Pons (tissue), 1 donor: ENCODE results near the gene EGR2.

Source experiments
- DNase-seq: peaks from one replicate; pipeline ENCODE4 v3.0.0-alpha.2; 2016; ENCODE audit warnings: low spot score

EGR2 gene

GRCh38 chr10:62817766-62818425 is 1.7 kb upstream of the EGR2 start:
- peak; percentile 73 for DNase-seq

GRCh38 chr10:62817121-62817765 is 1.1 kb upstream of the EGR2 start:
- no peak for DNase-seq

GRCh38 chr10:62816076-62816330 is 163 bp downstream of the EGR2 start:
- DNase-seq: no peak

- DNase-seq: no peak
Observed at GRCh38 chr10:62815381-62816075, 638 bp downstream of the EGR2 start.

- DNase-seq: no peak
Observed at GRCh38 chr10:62814756-62815380, 1.3 kb downstream of the EGR2 start.

- no peak for DNase-seq
Observed at GRCh38 chr10:62813981-62814380, 2.2 kb downstream of the EGR2 start.

GRCh38 chr10:62813453-62813852 is 2.7 kb downstream of the EGR2 start:
- no peak for DNase-seq

- no peak for DNase-seq
Observed at GRCh38 chr10:62812672-62813439, 3.3 kb downstream of the EGR2 start.

- DNase-seq: no peak
Observed at GRCh38 chr10:62811159-62811875, 4.8 kb downstream of the EGR2 start.

GRCh38 chr10:62810156-62810902 is 5.8 kb downstream of the EGR2 start:
- no peak for DNase-seq

GRCh38 chr10:62806251-62806650 is 9.9 kb downstream of the EGR2 start:
- DNase-seq: no peak

GRCh38 chr10:62805231-62806099 is 10.7 kb downstream of the EGR2 start:
- DNase-seq: no peak

GRCh38 chr10:62804356-62805230 is 11.6 kb downstream of the EGR2 start, which contains the start of gene ADO:
Gene ADO, plus strand, starts transcription at chr10:62804720. Its CDS starts 340 bp downstream, at chr10:62805060.
- DNase-seq: peak; percentile 91

GRCh38 chr10:62803724-62804355 is 12.3 kb downstream of the EGR2 start:
- no peak for DNase-seq

- DNase-seq: no peak
Observed at GRCh38 chr10:62801871-62802270, 14.3 kb downstream of the EGR2 start.

GRCh38 chr10:62796896-62797295 is 19.3 kb downstream of the EGR2 start:
- no peak for DNase-seq

- no peak for DNase-seq
Observed at GRCh38 chr10:62795762-62796161, 20.4 kb downstream of the EGR2 start.

GRCh38 chr10:62795100-62795499 is 21.1 kb downstream of the EGR2 start:
- no peak for DNase-seq
